ENCODE results near the gene ITGAX. TPM values are rescaled to one million over a fixed set of nuclear protein-coding genes. Genes with fewer than 3 reads are reported as not detected.
"Not testable (repeated sequence)": the region's sequence is repeated elsewhere in the genome, so short reads cannot be mapped to it uniquely, and the experiment has no call there.

ITGAX gene
- total RNA-seq, 2 donors from 2014 or later, result 9.7 to 32.9 TPM

- no peak overlapping the region for H3K4me3 ChIP-seq
- DNase-seq (ENCODE audit: low spot score), result no peak
- TF ChIP-seq CTCF (IDR thresholded peaks at IDR 0.05), result no peak
- no peaks in the 10 kb centered on the region for H3K9me3 ChIP-seq
- H3K27me3 ChIP-seq (replicated peaks; ENCODE audit: insufficient read depth), result no peaks in the 10 kb centered on the region
- no peaks in the 10 kb centered on the region for H3K4me1 ChIP-seq (ENCODE audit: control insufficient read depth in 1 of 2, low read depth in 2 of 2)
- H3K36me3 ChIP-seq, result no peaks in the 10 kb centered on the region
- ATAC-seq (ENCODE audit: insufficient number of reproducible peaks, low FRiP score, low read depth), result no peak
- no peak overlapping the region for H3K27ac ChIP-seq
Measured at GRCh38 chr16:31335431-31335830, 19.5 kb upstream of the ITGAX start.

GRCh38 chr16:31338166-31338685 lies 16.8 kb upstream of the ITGAX start:
- not testable (repeated sequence) for H3K9me3 ChIP-seq; H3K27me3 ChIP-seq (replicated peaks; ENCODE audit: insufficient read depth); DNase-seq (ENCODE audit: low spot score); H3K27ac ChIP-seq; H3K4me1 ChIP-seq (ENCODE audit: control insufficient read depth in 1 of 2, low read depth in 2 of 2); H3K36me3 ChIP-seq; ATAC-seq (ENCODE audit: insufficient number of reproducible peaks, low FRiP score, low read depth); H3K4me3 ChIP-seq

- H3K4me1 ChIP-seq (ENCODE audit: control insufficient read depth in 1 of 2, low read depth in 2 of 2), result no peaks in the 10 kb centered on the region
- no peak for TF ChIP-seq CTCF (IDR thresholded peaks at IDR 0.05)
- no peaks in the 10 kb centered on the region for H3K9me3 ChIP-seq
- H3K27ac ChIP-seq, result no peak overlapping the region
- H3K27me3 ChIP-seq (replicated peaks; ENCODE audit: insufficient read depth), result no peaks in the 10 kb centered on the region
- H3K36me3 ChIP-seq, result no peaks in the 10 kb centered on the region
- DNase-seq (ENCODE audit: low spot score), result no peak
- H3K4me3 ChIP-seq, result no peak overlapping the region
- no peak for ATAC-seq (ENCODE audit: insufficient number of reproducible peaks, low FRiP score, low read depth)
Measured at GRCh38 chr16:31344712-31345111, 10.3 kb upstream of the ITGAX start.

GRCh38 chr16:31347445-31347844 lies 7.5 kb upstream of the ITGAX start:
- Histone ChIP-seq H3K9me3 (no peaks in the 10 kb centered on the region), H3K4me3 (no peak overlapping the region), H3K27me3 (replicated peaks; ENCODE audit: insufficient read depth) (no peaks in the 10 kb centered on the region), H3K4me1 (ENCODE audit: control insufficient read depth in 1 of 2, low read depth in 2 of 2) (no peaks in the 10 kb centered on the region), H3K27ac (no peak overlapping the region), H3K36me3 (no peaks in the 10 kb centered on the region)
- TF ChIP-seq CTCF (IDR thresholded peaks at IDR 0.05), result no peak
- ATAC-seq (ENCODE audit: insufficient number of reproducible peaks, low FRiP score, low read depth), result no peak
- no peak for DNase-seq (ENCODE audit: low spot score)

- no peak for TF ChIP-seq CTCF (IDR thresholded peaks at IDR 0.05)
- DNase-seq (ENCODE audit: low spot score), result no peak
- ATAC-seq (ENCODE audit: insufficient number of reproducible peaks, low FRiP score, low read depth), result no peak
- no peaks in the 10 kb centered on the region for H3K4me1 ChIP-seq (ENCODE audit: control insufficient read depth in 1 of 2, low read depth in 2 of 2)
- H3K4me3 ChIP-seq, result no peak overlapping the region
- no peaks in the 10 kb centered on the region for H3K36me3 ChIP-seq
- H3K27me3 ChIP-seq (replicated peaks; ENCODE audit: insufficient read depth), result no peaks in the 10 kb centered on the region
- H3K27ac ChIP-seq, result no peak overlapping the region
- no peaks in the 10 kb centered on the region for H3K9me3 ChIP-seq
Measured at GRCh38 chr16:31348579-31348978, 6.4 kb upstream of the ITGAX start.

Data from thoracic aorta (tissue), 2 donors.